Left renal pelvis (tissue), 4 donors: ENCODE results near the gene CUBN. TPM values are rescaled to one million over a fixed set of nuclear protein-coding genes. Genes with fewer than 3 reads are reported as not detected.

Experiments used
- DNase-seq, 4 donors: peaks; one replicate each; pipeline ENCODE4 v3.0.0-alpha.2; 2013; ENCODE audit warnings: low read depth in 4 of 4, low spot score in 3 of 4
- polyA plus RNA-seq, 4 donors: library from polyadenylated mRNA; unstranded; fragments of 120-200 nt; gene quantifications; one replicate each; pipeline ENCODE4 v1.2.1, GENCODE V29; 2013; ENCODE audit not compliant: insufficient read length in 4 of 4

The CUBN gene
- polyA plus RNA-seq, 4 donors, result 5.0 to 248 (median 135) TPM

DNA sequence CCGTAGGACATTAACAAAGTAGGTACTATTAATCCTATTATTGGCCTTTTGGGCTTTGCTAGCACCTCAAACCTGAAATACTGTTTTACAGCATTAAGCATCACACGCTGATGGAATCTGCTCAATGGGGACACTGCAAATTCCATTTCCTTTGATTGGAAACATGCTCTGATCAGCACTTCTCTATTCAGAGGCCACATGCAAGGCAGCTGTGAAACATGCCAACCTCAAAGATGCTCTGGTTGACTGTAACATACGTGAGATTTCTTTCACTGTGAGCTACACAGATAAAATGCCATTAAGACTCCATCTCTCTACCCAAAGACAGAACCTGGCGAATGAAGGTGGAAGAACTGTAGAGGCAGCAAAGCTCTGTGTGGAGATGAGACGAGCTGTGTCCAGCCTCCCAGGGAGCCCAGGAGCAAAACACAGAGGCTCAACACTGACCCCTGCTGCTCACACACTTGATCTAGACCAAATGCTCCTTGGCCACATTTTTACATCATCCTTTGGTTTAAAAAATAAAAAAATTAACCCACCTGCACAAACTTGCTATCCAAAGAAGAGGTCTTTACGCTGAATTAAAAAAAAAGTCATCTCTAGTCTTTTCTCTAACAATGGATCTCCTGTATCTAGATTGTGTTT lies 320.4 kb downstream of the CUBN start:
- DNase-seq, result no peak

DNA sequence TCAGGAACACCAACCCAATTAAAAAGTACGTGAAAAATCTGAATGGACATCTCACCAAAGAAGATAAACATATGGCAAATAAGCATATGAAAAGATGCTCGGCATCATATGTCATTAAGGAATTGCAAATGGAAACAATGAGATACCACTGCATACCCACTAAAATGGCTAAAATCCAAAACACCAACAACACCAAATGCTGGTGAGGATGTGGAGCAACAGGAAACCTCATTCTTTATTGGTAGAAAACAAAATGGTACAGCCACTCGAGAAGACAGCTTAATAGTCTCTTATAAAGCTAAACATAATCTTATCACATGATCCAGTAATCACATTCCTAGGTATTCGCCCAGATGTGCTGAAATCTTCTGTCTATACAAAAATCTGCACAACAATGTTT lies 325.5 kb downstream of the CUBN start:
- no peak for DNase-seq

DNA sequence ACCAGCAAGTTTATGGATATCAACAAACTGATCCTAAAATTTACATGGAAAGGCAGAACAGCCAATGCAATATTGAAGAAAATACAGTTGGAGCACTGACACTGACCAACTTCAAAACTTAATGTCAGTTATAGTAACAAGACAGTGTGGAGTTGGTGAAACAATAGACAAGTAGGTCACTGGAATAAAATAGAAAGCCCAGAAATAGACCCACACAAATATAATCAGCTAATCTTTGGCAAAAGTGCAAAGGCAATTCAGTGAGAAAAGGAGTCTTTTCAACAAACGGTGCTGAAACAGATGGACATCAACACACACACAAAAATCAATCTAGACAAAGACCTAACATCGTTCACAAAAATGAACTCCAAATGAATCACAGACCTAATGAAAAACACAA lies 326.1 kb downstream of the CUBN start:
- DNase-seq, result no peak

DNA sequence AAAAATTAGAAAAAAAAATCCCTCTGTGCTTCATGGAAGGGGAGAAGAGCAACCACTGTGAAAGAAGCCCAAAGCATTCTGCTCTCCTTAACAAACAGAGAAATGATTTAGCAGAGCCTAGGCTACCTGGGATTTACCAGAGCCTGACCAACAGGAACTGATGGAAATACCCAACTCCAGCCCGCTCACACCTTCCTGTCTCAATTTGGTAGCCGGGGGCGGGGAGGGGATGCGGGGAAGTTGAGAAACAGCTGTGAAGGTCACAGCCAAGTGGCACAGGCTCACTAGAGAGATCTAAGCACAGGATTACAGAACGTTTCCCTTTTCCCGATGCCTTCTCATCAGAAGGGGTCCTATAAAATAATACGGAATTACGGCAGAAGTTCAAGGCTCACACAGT lies 330.0 kb downstream of the CUBN start:
- DNase-seq, result no peak

DNA sequence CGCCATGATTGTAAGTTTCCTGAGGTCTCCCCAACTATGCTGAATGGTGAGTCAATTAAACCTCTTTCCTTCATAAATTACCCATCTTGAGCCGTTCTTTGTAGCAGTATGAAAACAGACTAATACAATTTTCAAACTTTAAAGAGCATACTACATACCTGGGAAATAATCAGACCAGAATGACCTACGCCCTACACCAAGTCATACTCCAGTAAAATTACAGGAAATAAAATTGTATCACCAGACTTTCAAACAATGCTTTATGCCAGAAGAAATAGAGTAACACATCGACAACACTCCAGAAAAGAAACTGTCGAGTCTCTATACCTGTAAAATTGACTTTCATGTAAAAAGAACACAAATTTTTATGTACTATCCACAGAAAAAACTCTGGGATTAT lies 331.0 kb downstream of the CUBN start:
- DNase-seq, result no peak

DNA sequence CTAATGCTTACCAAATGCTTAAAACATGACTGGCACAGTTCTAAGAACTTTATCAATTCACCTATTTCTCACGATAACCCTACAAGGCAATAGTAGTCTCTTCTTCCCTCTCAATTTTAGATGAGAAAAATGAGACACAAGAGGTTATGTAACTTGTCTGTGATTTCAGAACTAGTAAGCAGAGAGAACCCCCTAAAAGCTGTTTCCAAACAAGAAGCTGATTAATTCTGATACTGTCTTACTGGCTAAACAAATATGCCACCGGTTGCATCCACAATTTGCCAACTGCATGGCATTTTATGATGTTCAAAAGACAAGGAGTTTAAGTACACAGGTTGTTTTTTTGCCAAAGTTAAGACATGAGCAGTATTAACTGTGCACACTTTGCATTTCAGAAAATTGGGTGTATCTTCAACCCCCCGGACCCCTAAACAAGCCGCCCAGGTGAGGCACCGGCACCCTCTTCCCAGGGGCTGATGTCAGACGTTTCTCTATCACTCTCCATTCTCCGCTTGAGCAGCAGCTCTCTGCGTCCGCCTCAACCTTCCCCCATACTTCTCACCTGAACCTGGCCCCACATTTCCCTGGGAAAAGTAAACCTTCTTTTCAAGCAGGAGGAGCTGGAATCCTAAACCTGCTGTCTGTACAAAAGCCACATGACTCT lies 334.1 kb downstream of the CUBN start:
- DNase-seq, result no peak

DNA sequence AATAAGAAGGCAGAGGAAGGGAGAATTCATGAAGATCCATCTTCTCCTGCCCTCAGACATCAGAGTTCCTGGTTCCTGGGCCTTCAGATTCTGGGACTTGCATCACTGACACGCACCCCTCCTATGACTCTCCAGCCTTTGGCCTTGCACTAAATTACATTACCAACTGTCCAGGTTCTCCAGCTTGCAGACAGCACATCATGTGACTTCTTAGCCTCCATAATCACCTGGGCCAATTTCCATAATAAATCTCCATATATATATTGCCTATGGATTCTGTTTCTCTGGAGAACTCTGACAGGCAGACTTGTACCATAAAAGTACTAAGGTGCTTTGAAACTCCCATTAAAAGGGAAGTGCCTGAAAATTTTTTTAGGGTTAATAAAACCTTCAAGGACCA lies 335.6 kb downstream of the CUBN start:
- DNase-seq, result no peak

DNA sequence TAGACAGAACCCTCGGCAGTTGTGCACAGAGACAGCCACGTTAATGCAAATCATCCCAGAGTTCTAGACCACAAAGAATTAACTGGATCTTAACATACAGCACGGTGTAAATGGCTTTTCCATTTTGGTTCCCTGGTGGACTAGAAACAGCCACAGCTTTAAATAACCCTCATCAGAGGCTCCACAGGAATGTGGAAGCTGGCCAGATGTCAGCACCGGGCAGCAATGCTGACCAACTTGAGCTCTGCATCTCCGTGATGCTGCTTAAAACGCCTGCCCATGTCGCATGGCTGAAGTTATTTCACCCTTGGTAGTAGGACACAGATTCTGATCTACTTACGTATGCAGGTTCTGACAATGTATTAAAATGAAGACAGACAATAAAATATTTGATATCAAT lies 336.9 kb downstream of the CUBN start:
- no peak for DNase-seq

DNA sequence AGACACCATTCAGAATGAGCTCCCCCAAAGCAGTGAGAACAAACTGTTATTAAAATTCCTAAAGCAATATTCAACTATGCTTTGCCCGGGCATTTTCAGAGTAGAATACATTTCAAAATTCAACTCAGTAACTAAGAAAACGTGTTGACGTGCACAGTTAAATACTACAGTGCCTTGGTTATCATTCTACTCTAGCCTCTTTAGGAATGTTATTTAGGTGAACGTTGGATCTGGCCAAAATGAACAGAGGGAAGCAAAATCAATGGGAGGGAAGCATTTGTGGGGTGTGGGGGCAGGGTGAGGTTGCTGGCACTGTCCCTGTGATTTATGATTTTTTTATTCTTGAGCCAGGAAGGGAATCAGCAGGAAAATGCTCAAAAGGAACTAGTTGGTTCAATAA lies 339.8 kb downstream of the CUBN start:
- no peak for DNase-seq

DNA sequence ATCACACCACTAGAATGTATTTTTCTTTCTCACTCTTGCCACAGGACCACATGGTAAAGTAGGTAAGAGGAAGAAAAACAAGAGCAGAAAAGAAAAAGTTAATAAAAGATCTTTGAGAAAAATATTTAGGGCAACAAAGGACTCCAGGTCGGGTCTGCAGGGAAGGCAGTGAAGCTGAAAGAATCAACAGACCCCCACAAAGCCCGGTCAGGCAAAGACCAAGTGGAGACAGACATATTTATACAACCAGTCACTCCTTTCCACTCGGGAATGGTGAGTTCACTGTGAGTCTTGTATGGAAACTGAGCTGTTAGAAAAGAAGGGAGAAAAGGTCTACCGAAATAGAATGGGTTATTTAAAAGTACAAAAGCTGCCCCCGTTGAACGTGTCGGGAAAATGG lies 340.4 kb downstream of the CUBN start:
- DNase-seq, result no peak

DNA sequence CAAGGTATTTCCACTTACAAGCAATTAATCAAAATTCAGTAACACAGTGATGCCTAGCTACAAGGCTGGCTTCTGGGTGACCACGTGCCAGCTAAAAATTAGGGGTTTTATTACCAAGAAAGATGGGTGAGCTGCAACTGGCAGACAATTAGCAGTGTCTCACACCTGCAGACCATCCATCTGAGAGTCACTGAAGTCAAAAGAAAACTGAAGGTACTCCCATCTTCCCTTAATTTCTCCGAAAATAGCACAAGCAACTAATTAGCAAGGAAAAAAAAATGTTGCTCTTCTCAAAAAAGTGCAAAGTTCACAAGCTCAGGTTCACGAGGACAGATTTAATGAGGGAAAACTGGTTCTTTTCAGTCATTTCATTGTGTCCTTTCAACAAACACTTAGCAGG lies 340.8 kb downstream of the CUBN start:
- DNase-seq, result no peak

DNA sequence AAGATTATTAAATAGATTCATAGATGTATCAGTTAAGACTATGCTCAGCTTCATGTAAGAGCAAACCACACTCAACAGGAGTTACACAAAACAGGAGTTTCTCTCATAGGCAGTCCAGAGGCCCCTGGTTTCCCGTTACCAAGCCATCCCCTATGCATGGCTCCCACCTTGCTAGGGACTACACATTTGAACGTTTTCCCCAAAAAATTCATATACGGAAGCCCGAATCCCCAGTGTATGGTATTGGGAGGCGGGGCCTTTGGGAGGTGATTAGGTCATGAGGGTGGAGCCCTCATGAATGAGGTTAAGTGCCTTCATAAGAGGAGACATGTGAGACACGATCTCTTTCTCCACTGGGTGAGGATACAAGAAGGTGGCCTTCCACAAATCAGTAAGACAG lies 341.5 kb downstream of the CUBN start:
- DNase-seq, result no peak

DNA sequence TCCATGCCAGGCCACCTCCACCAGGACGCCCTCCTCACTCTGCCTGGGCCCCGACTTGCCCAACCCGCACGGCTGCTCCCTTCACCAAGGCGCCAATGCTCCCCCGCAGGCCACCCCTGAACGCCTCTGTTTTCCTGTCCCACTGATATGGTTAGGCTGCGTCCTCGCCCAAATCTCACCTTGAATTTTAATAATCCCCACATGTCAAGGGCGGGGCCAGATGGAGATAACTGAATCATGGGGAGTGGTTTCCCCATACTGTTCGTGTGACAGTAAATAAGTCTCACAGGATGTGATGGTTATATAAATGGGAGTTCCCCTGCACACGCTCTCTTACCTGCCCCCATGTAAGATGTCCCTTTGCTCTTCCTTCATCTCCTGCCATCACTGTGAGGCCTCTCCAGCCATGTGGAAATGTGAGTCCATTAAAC lies 342.2 kb downstream of the CUBN start:
- no peak for DNase-seq

DNA sequence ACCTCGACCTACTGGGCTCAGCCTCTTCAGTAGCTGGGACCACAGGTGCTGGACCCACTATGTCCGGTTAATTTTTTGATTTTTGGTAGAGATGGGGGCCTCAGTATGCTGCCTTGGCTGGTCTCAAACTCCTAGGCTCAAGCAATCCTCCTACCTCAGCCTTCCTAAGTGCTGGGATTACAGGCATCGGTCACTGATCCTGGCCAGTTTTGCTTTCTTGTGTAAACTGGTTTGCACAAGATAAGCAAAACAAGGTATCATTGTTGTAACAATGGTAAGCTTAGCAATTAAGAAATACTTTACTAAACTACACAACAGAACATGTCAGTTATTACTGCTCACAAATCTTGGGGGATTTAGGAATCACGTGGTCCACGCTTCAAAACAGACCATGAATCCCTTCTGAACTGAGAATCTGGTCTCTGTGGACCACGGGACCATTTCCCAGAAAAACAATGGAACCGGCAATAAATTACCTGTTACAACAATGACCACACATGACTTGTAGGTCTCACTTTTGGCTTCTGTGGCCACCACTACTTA lies 349.2 kb downstream of the CUBN start:
- no peak for DNase-seq

DNA sequence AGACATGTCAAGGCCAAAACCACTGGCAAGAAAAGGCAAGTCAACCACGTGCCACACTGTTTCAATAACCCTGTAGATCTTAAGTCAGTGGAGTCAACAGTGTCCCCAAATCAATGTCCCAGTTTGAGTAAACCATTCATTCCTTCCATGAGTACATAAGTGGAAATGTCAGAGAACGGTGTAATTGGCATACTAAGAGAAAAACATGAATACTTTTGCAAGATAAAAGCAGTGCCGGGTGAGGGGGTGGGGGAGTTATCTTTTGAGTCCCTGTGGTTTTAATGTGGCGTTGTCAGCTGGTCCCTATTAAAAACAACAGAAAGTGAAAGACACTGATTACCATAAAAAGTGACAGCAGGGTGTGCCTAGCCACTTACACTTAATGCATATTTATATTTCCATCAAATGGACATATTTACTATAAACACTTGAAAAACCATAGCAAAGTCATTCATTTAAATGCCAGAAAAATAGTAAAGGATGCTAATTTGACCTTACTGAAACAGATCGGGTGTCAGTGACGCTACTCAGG lies 350.2 kb downstream of the CUBN start:
- DNase-seq, result no peak

DNA sequence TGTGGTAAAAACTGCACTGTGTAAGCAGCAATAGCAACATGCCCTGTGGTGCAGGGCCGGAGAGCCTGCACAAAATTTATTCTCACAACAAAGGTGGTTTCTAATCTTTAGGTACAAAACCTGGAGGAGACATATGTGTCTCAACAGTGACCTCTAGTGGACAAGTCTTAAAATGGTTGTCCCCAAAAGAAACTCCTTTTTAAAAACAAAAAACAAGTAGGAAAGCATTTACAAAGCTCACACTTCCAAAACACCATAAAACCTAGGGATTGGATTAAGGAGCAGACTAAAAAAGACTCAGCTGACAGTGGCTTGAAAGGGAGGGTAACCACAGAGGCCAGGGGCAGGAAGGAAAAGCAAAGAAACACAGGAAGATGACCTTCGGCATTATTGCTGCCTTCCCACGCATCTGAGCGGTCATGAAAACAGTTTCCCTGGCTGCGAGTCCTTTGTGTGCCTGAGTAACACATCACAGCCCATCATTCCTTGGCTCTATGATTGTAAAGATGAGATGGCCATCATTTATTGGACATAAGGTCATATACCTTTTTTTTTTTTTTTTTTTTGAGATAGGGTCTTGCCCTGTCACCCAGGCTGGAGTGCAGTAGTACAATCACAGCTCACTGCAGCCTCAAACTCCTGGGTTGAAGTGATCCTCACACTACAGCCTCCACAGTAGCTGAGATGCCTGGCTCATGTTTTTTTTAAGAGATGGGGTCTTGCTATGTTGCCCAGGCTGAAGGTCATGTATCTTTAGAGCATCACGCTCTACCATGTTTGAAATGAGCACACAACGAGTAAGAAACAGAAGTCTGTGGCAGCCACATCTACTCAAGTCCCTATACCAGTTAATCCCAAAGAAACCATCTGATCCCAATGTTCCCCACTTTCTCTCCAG lies 351.9 kb downstream of the CUBN start:
- DNase-seq, result peak; percentile 46 to 62 (median 56)

DNA sequence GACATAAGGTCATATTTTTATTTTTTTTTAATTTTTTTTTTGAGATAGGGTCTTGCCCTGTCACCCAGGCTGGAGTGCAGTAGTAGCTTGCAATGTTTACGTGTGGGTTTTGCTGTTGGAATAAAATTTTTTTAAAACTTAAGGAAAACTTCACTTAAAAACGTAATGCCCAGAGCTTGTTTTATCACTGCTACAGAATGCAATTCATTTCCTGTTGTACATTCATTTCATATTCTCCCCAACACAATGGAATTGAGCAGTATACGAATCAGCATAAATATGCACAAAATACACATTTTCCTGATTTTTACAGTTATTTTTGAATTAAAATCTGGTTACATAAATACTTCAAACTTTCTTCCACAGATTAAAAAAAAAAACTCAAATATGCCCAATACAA lies 352.7 kb downstream of the CUBN start:
- DNase-seq, result no peak
